B cell (primary cell): ENCODE measurements around the gene TMBIM1. TPM values are rescaled to one million over a fixed set of nuclear protein-coding genes. Genes with fewer than 3 reads are reported as not detected.
A peak's percentile ranks its signal among the peaks of the same experiment; 100 is the strongest.

Experiments used
- ATAC-seq: fragments of 200-7000 bp; cut with Tn5 transposase; one replicate; pipeline ENCODE4 v1.10.0; 2021; ENCODE audit warnings: low read depth, mild to moderate bottlenecking, moderate number of reproducible peaks, moderate library complexity
- CTCF ChIA-PET: fragments of 350-600 bp; sonication (Branson Sonifier 250); formaldehyde crosslinking; loops from one replicate; lab custom pipeline; 2021; ENCODE audit warnings: antibody characterized with exemption, inconsistent platforms; lab: Charles Lee
- POLR2A ChIA-PET: fragments of 350-600 bp; sonication (Branson Sonifier 250); formaldehyde crosslinking; loops from one replicate; lab custom pipeline; 2021; ENCODE audit warnings: antibody characterized with exemption; lab: Charles Lee
- DNase-seq: peaks from one replicate; pipeline ENCODE4 v3.0.0; 2013
- H2AFZ ChIP-seq: 2 replicates; pipeline ENCODE4 v1.6.1; 2012; ENCODE audit warnings: mild to moderate bottlenecking, low read depth, low read length; ENCODE audit not compliant: insufficient read depth, poor library complexity, severe bottlenecking
- H3K27ac ChIP-seq, 2 donors: 1 replicate in 1 of 2; 2 replicates in 1 of 2; pipeline ENCODE4 v1.5.1; 2012 to 2013; ENCODE audit warnings: low read length in 2 of 2, mild to moderate bottlenecking in 2 of 2, moderate library complexity in 1 of 2
- H3K27me3 ChIP-seq, 4 experiments: fragments of 200-600 bp in 1 of 4; sonication (generic) in 1 of 4; replicated peaks in 1 of 4; 1 replicate in 2 of 4; 2 replicates in 2 of 4; pipeline versions ENCODE4 v1.6.1 to v1.7.0; 2013 to 2016; ENCODE audit warnings: low read length in 3 of 4, mild to moderate bottlenecking in 2 of 4, mixed read lengths in 1 of 4, moderate library complexity in 1 of 4; ENCODE audit not compliant: insufficient read depth in 4 of 4, control insufficient read depth in 3 of 4; ENCODE audit errors: control extremely low read depth in 1 of 4
- H3K36me3 ChIP-seq, 2 experiments: replicated peaks in 1 of 2; 1 replicate in 1 of 2; 2 replicates in 1 of 2; pipeline versions ENCODE4 v1.6.1 to v1.7.1; 2013; ENCODE audit warnings: low read length in 1 of 2; ENCODE audit not compliant: insufficient read depth in 2 of 2, control insufficient read depth in 1 of 2; ENCODE audit errors: control extremely low read depth in 1 of 2, extremely low read depth in 1 of 2
- H3K4me1 ChIP-seq, 2 donors: fragments of 200-600 bp in 1 of 2; sonication (generic) in 1 of 2; 1 replicate in 1 of 2; 2 replicates in 1 of 2; pipeline versions ENCODE4 v1.5.1 to v1.6.1; 2013 to 2017; ENCODE audit warnings: low read length in 2 of 2; ENCODE audit not compliant: control insufficient read depth in 2 of 2, insufficient read depth in 2 of 2
- H3K4me2 ChIP-seq: replicated peaks from 2 replicates; pipeline ENCODE3; 2012; ENCODE audit warnings: mild to moderate bottlenecking, low read depth, low read length; ENCODE audit not compliant: poor library complexity, severe bottlenecking
- H3K4me3 ChIP-seq, 5 experiments: fragments of 200-600 bp in 1 of 5; sonication (generic) in 1 of 5; 1 replicate in 3 of 5; 2 replicates in 2 of 5; pipeline versions ENCODE4 v1.5.1 to v1.7.0; 2011 to 2016; ENCODE audit warnings: low read length in 4 of 5, mild to moderate bottlenecking in 4 of 5, low read depth in 2 of 5, control low read depth in 1 of 5, moderate library complexity in 1 of 5; ENCODE audit not compliant: insufficient read depth in 1 of 5; ENCODE audit errors: control extremely low read depth in 1 of 5, extremely low read depth in 1 of 5
- H3K79me2 ChIP-seq: fragments of 200-600 bp; sonication (generic); one replicate; pipeline ENCODE4 v1.6.0; 2016; ENCODE audit warnings: low read length; ENCODE audit not compliant: control insufficient read depth, insufficient read depth
- H3K9ac ChIP-seq: fragments of 200-600 bp; sonication (generic); 2 replicates; pipeline ENCODE4 v1.6.1; 2017; ENCODE audit warnings: mild to moderate bottlenecking, low read length, moderate library complexity
- H3K9me3 ChIP-seq, 3 donors: one replicate each; pipeline versions ENCODE4 v1.6.1 to v1.7.1; 2013; ENCODE audit warnings: low read length in 2 of 3; ENCODE audit not compliant: control insufficient read depth in 2 of 3, insufficient read depth in 1 of 3; ENCODE audit errors: control extremely low read depth in 1 of 3
- H4K20me1 ChIP-seq: 2 replicates; pipeline ENCODE4 v1.6.0; 2012; ENCODE audit warnings: mild to moderate bottlenecking, low read length; ENCODE audit not compliant: insufficient read depth, control insufficient read depth, poor library complexity, severe bottlenecking
- H3K27ac Mint-ChIP-seq: one replicate; pipeline ENCODE4 v1.8.0; 2021; ENCODE audit warnings: mixed read lengths
- H3K27me3 Mint-ChIP-seq: one replicate; pipeline ENCODE4 v1.8.0; 2021; ENCODE audit warnings: mixed read lengths
- H3K4me1 Mint-ChIP-seq: one replicate; pipeline ENCODE4 v1.8.0; 2021; ENCODE audit warnings: mixed read lengths
- H3K4me3 Mint-ChIP-seq: one replicate; pipeline ENCODE4 v1.8.0; 2021; ENCODE audit warnings: mixed read lengths
- H3K9me3 Mint-ChIP-seq: one replicate; pipeline ENCODE4 v1.8.0; 2022; ENCODE audit warnings: mixed read lengths; ENCODE audit not compliant: insufficient read depth
- CTCF ChIP-seq: fragments of 200-600 bp; IDR thresholded peaks from one replicate; pipeline ENCODE4 v1.8.0; 2022; ENCODE audit warnings: antibody characterized with exemption, mild to moderate bottlenecking
- EZH2 ChIP-seq: IDR thresholded peaks from 2 replicates; pipeline ENCODE4 v1.6.1; 2012; ENCODE audit warnings: borderline replicate concordance, low read depth, mild to moderate bottlenecking, moderate library complexity, low read length; ENCODE audit not compliant: insufficient read depth, poor library complexity, severe bottlenecking
- WGBS: methylation state at CpG from one replicate; pipeline ENCODE4 v1.1.5; 2013; ENCODE audit warnings: missing lambda C conversion rate; ENCODE audit not compliant: insufficient coverage; 5-methylcytosine and 5-hydroxymethylcytosine counted together
- intact Hi-C: fragments of 100-400 bp; cut with micrococcal nuclease; formaldehyde crosslinking; loops from one replicate; pipeline ENCODE4 v1.10.0; 2022
- polyA plus RNA-seq: library from polyadenylated mRNA; depleted of rRNA; stranded (reverse); fragments of >200 nt; gene quantifications from 2 replicates; pipeline ENCODE4 v1.2.3, GENCODE V29; 2012
- total RNA-seq, 2 donors: library from RNA; stranded (reverse); fragments of 120-200 nt in 1 of 2; gene quantifications; 1 replicate in 1 of 2; 2 replicates in 1 of 2; pipeline versions ENCODE4 v1.2.3 to v1.2.4, GENCODE V29; 2013 to 2022

TMBIM1 gene
- total and polyA plus RNA-seq, 2 donors (not counting 1 experiment from before 2014, with no cell fraction given), result 68.7 to 137 TPM

GRCh38 chr2:218291318-218292047 is 820 bp downstream of the TMBIM1 start:
- peak overlapping the region; percentile 97 for H3K9ac ChIP-seq
- no peak for ATAC-seq
- Mint-ChIP-seq H3K27ac (peak overlapping the region; percentile 93), H3K4me1 (peaks cover 69% of the 10 kb centered on the region), H3K9me3 (no peaks in the 10 kb centered on the region), H3K27me3 (no peaks in the 10 kb centered on the region), H3K4me3 (peak overlapping the region; percentile 89)
- CTCF ChIA-PET, result interaction anchor here (0.8 to 15.5 kb wide), 14 partner anchors 8 to 124 kb away, joined by 3 to 331 read pairs (median 6); partner anchors contain the start of genes AAMP, CATIP and PNKD
- H4K20me1 ChIP-seq, result no peaks in the 10 kb centered on the region
- H2AFZ ChIP-seq, result peak overlapping the region; percentile 72
- intact Hi-C loops, result loop anchor here (1.0 to 5.0 kb wide), 8 partner anchors 10 to 591 kb away; partner anchors contain the start of genes CATIP, CNOT9, USP37 and WNT10A
- no peaks in the 10 kb centered on the region for H3K27me3 ChIP-seq
- 14% methylated on average over 10 of the region's 12 CpGs for WGBS
- DNase-seq, result peak; percentile 60
- POLR2A ChIA-PET, result interaction anchor here (0.6 to 3.4 kb wide), 7 partner anchors 16 to 105 kb away, joined by 3 to 32 read pairs (median 6); partner anchors contain the start of genes AAMP, CATIP and PNKD
- peak overlapping the region; percentile 92 to 98 for H3K27ac ChIP-seq
- TF ChIP-seq CTCF, result no peak
- no peak for TF ChIP-seq EZH2
- H3K79me2 ChIP-seq, result peaks cover 77% of the 10 kb centered on the region
- no peaks in the 10 kb centered on the region for H3K9me3 ChIP-seq
- peak overlapping the region; percentile 50 to 95 (median 87) for H3K4me3 ChIP-seq
- peaks cover 64 to 79% of the 10 kb centered on the region in 2 donors for H3K4me1 ChIP-seq
- H3K4me2 ChIP-seq, result peak overlapping the region; percentile 93
- H3K36me3 ChIP-seq, result no peaks in the 10 kb centered on the region
